ENCODE measurements around the gene CHST8. TPM values are rescaled to one million over a fixed set of nuclear protein-coding genes. Genes with fewer than 3 reads are reported as not detected.

CHST8 gene
- total and polyA plus RNA-seq, 9 donors, result 0.48 to 2.5 (median 1.0) TPM; not detected in 1

DNA sequence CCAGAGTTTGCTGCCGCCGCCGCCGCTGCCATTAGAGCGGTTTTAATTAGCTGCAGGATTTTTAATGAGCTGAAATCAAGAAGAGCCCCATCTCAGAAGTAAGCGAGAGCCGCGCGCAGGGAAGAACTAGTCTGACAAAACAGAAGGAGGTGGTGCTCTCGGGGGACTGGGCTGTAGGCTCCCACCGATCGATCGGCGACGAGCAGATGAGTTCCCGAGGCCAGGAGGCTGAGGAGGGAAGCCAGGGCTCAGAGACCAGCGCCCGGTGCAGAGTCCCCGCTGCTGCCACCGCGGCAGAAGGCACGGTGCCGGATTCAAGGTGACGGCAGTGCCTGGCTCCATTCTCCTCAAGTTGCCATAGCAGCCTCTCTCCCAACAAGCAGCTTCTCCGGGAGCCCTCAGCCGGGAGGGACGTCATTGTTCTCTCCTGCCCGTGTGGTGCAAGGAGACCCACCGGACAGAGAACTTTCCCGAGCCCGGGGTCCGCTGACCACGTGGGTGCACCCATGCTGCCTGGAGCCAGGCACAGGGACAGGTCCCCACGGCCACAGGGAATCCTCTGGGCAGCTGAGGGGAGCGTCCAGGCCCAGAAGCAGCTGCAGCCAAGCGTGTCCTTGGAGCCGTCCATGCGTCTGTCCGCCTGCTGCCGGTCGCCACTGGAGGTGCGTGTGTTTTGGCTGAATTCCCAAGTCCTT lies 62.9 kb downstream of the CHST8 start:
- intact Hi-C loops (cut with DNase I), result no loop called here
- Histone ChIP-seq H3K9me3 (no peaks in the 10 kb centered on the region), H3K4me1 (ENCODE audit: insufficient read depth) (no peaks in the 10 kb centered on the region), H3K27me3 (no peaks in the 10 kb centered on the region), H3K27ac (no peak overlapping the region), H3K4me3 (no peak overlapping the region), H3K36me3 (no peaks in the 10 kb centered on the region)
- peak in 1 of 5 donors; percentile 17 for DNase-seq
- whole genome bisulfite sequencing, 3 donors, result 8 to 12% (median 10%) methylated on average over 41 to 42 of the region's 42 CpGs
- TF ChIP-seq, protein P1, sequence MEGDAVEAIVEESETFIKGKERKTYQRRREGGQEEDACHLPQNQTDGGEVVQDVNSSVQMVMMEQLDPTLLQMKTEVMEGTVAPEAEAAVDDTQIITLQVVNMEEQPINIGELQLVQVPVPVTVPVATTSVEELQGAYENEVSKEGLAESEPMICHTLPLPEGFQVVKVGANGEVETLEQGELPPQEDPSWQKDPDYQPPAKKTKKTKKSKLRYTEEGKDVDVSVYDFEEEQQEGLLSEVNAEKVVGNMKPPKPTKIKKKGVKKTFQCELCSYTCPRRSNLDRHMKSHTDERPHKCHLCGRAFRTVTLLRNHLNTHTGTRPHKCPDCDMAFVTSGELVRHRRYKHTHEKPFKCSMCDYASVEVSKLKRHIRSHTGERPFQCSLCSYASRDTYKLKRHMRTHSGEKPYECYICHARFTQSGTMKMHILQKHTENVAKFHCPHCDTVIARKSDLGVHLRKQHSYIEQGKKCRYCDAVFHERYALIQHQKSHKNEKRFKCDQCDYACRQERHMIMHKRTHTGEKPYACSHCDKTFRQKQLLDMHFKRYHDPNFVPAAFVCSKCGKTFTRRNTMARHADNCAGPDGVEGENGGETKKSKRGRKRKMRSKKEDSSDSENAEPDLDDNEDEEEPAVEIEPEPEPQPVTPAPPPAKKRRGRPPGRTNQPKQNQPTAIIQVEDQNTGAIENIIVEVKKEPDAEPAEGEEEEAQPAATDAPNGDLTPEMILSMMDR (IDR thresholded peaks at IDR 0.05), result no peak
- TF ChIP-seq EP300 (IDR thresholded peaks at IDR 0.05), result no peak
- no peak for TF ChIP-seq POLR2A (IDR thresholded peaks at IDR 0.05)

DNA sequence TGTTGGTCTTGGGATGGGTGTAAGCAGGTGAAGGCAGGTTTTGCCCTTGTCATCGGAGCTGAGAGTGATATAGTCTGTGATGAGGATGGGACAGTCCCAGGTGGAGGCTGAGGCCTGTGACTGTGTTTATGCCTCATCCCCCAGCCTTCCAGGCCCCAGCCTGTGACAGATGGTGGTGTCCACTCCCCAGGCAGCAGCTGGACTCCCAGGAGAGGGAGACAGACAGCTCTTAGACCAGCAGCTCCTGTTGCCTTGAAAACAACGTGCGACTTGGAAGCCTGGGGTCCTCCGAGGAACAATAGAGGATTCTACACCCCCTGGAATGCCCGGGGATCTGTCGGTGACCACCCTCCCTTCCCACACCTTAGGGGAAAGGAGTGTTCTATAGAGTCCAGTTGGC lies 63.8 kb downstream of the CHST8 start:
- H3K36me3 ChIP-seq, result no peaks in the 10 kb centered on the region
- H3K27me3 ChIP-seq, result no peaks in the 10 kb centered on the region
- TF ChIP-seq, protein P1 (IDR thresholded peaks at IDR 0.05), result no peak
- TF ChIP-seq POLR2A (IDR thresholded peaks at IDR 0.05) (no peak), EP300 (IDR thresholded peaks at IDR 0.05) (no peak)
- peak in 1 of 5 donors; percentile 12 for DNase-seq
- H3K9me3 ChIP-seq, result no peaks in the 10 kb centered on the region
- 75 to 83% (median 77%) methylated on average over 6 of the region's 6 CpGs for WGBS, 3 donors
- no peaks in the 10 kb centered on the region for H3K4me1 ChIP-seq (ENCODE audit: insufficient read depth)
- intact Hi-C loops (cut with DNase I), result no loop called here
- no peak overlapping the region for H3K27ac ChIP-seq
- no peak overlapping the region for H3K4me3 ChIP-seq

DNA sequence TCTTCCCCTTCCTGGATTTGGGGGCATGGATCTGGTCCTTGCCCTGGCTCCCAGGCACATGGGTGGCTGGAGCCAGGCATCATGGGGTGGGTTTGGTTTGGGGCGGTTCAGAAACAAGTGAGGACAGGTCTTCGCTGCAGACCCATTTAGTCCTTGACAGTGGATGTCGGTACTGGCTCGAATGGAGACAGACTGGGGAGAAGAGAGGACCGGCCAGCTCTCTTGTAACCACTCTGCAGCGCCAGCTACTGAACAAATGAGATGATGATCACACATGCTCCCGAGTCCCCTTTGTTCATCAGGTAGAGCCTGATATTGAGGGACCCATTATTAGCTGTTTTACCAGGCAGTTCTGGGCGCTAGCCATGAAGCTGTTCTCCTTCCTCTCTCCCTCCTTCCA lies 64.5 kb downstream of the CHST8 start:
- H3K27me3 ChIP-seq, result no peaks in the 10 kb centered on the region
- no peaks in the 10 kb centered on the region for H3K4me1 ChIP-seq (ENCODE audit: insufficient read depth)

DNA sequence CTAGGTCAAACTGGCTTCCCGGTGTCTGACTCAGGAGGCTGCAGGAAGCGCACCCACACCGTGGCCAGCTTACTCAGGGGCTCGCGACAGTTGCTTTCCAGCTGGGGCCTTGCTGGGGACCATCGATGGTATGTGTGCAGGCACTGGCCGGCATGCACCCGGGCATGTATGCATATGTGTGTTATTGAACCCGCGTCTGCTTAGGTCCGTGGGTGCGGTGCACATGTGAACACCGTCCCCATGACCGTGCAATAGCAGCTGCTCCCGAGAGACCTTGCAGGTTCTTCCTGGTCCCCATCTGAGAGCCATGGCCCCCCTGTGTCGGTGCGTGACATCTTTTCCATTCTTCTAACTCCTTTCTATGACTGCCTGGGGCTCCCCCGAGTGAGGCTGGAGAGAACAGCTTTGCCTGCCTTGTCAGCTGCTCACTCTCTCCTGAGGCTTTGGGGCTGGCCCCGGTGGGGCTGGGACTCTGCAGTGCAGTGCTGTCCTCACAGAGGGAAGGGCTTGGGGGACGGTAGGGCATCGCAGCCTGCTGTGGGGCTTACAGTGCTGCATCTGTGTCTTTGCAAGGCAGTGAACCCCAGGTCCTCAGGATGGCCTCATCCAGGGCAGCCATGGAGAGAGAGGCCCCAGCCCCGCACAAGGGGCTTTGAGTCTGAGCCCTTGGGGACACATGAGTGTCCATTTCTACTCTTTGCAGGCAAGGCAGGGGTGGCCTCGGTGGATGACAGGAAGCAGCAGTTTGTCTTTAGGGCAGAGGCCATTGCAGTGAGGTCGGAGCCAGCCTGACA lies 65.1 kb downstream of the CHST8 start:
- H3K27ac ChIP-seq, result no peak overlapping the region
- no peak overlapping the region for H3K4me3 ChIP-seq
- H3K4me1 ChIP-seq (ENCODE audit: insufficient read depth), result no peaks in the 10 kb centered on the region
- H3K36me3 ChIP-seq, result no peaks in the 10 kb centered on the region
- 78 to 80% (median 79%) methylated on average over 24 of the region's 24 CpGs for WGBS, 3 donors
- no peaks in the 10 kb centered on the region for H3K9me3 ChIP-seq
- TF ChIP-seq EP300 (IDR thresholded peaks at IDR 0.05), result no peak
- H3K27me3 ChIP-seq, result no peaks in the 10 kb centered on the region
- intact Hi-C loops (cut with DNase I), result no loop called here
- no peak for DNase-seq

More for the DNA sequence above, 64.5 kb downstream of the CHST8 start:
- peak in 1 of 5 donors; percentile 4 for DNase-seq
- intact Hi-C loops (cut with DNase I), result no loop called here
- H3K4me3 ChIP-seq, result no peak overlapping the region
- no peaks in the 10 kb centered on the region for H3K9me3 ChIP-seq
- TF ChIP-seq, protein P1 (IDR thresholded peaks at IDR 0.05), result no peak
- no peak for TF ChIP-seq POLR2A (IDR thresholded peaks at IDR 0.05)
- TF ChIP-seq EP300 (IDR thresholded peaks at IDR 0.05), result no peak
- 81 to 86% (median 84%) methylated on average over 8 of the region's 8 CpGs for WGBS, 3 donors
- H3K27ac ChIP-seq, result no peak overlapping the region
- no peaks in the 10 kb centered on the region for H3K36me3 ChIP-seq
